GM19324 (cell line): ENCODE results near the gene CDC42EP3.

Experiments used
- ATAC-seq: cut with Tn5 transposase; IDR thresholded peaks from one replicate; pipeline ENCODE4 v1.9.1; 2021; ENCODE audit warnings: mild to moderate bottlenecking, moderate library complexity; ENCODE audit not compliant: unreplicated experiment, low FRiP score

The CDC42EP3 gene

GRCh38 chr2:37656512-37657423 lies 14.7 kb downstream of the CDC42EP3 start:
- ATAC-seq = no peak

GRCh38 chr2:37654932-37655841 lies 16.3 kb downstream of the CDC42EP3 start:
- ATAC-seq = peak; percentile 80

GRCh38 chr2:37654419-37654818 lies 17.0 kb downstream of the CDC42EP3 start:
- no peak for ATAC-seq

GRCh38 chr2:37653805-37654378 lies 17.6 kb downstream of the CDC42EP3 start:
- ATAC-seq = no peak

DNA sequence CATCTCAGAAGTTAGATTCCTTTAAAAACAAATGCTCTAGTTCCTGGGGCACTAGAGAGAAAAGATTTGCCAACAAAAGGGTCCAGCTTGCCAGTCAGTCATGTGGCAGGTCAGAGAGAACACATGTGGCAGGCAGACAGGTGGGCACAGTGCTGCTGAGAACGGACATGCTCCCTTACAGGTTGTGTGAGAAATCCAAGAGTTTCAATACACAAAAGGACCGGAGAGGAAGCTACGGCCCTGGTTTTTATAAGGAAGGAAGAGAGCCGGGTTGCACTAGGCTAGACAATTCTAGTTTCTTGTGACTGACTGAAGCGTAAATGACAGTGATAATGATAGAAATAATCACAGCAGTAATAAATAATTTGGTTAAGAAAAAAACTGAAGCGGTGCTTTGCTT lies 18.3 kb downstream of the CDC42EP3 start:
- ATAC-seq = no peak

DNA sequence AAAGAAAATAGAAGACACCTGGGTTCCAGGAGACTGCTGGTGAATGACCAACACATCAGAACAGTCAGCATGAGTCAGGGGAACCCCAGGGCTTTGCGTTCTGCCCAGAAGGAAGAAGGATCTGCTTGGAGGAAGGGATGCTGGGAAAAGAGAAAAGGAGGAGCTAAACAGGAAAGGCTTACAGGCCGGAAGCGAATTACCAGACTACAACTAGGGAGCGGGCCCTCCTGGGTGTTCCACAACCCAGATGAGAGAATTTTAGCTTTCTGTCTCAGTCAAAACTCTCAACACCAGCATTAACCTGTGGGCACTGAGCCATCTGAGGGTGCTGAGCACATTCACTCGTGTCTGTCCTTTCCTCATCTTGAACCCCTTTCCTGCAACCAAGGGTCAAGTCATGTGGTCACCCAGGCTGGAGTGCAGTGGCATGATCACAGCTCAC lies 19.2 kb downstream of the CDC42EP3 start:
- ATAC-seq = no peak

DNA sequence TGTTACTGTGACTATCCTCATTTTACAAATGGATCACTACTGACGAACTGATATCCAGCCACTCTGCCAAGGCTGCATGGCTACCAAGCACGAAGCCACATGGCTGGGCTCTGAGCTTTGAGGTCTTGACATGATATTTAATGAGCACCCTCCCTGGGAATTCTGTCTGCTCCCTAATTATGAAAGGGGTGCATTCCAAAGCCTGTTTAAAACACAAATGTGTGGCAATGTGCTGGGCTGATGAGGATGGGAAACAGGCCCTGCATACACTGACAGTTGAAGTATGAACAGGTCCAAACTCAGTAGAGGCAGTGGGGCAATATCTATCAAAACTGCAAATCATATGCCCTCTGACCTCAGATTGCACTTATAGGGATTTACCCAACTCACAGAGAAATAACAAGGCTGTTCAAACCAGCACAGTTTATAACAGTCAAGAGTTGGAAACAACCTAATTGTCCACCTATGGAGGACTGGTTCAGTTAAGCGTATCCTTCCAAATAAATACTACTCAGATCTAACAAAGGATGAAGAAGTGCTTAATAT lies 20.8 kb downstream of the CDC42EP3 start:
- no peak for ATAC-seq

GRCh38 chr2:37649518-37649917 lies 21.9 kb downstream of the CDC42EP3 start:
- no peak for ATAC-seq

DNA sequence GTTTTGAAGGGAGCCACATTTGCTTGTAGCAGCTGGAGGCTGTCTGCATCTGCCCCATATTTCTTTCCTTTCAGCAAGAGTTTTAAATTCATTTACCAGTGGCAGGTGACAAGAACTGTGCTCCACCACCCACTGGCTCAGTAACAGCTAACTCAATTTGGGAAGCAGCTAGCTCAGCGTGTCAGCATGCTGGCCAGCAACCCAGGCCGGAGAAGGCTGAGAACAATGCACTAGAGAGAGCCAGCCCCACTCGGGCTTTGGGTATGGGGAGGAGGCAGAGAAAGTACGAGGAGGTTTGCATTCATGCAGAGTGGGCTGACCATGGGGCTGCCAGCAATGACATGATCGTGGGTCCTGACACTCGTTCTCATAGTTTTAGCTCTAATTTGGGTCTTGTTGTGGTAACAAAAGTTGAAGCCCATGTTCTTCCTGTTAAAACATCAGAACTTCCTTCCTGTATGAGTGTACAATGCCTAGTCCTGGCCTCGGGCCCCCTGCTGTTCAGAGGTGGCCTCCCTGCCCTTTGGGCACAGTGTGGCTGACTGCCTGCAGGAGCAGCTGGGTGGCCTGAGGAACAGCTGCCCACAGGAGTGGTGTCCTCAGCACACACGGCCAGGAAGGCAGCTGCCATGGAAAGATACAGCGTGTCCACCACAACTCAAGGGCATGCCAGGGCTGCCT lies 23.0 kb downstream of the CDC42EP3 start:
- ATAC-seq = no peak

DNA sequence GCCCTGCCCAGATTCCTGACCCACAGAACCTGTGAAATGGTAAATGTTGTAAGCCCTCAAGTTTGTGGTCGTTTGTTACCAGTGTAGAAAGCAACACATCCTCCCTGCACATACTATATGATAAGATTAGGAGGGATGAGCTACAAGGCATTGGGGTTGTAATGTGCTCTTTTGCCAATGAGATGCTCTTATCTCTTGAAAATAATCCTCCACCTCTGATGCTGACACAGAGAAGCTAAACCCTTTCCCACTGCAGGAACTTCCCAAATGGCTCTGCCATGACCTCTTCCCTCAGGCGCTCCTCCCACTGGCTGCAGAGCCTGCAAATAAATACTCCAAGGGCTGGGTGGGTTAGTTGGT lies 23.5 kb downstream of the CDC42EP3 start:
- ATAC-seq = no peak

GRCh38 chr2:37645836-37646235 lies 25.6 kb downstream of the CDC42EP3 start:
- ATAC-seq = no peak

- no peak for ATAC-seq
Measured at GRCh38 chr2:37645362-37645761, 26.1 kb downstream of the CDC42EP3 start.

DNA sequence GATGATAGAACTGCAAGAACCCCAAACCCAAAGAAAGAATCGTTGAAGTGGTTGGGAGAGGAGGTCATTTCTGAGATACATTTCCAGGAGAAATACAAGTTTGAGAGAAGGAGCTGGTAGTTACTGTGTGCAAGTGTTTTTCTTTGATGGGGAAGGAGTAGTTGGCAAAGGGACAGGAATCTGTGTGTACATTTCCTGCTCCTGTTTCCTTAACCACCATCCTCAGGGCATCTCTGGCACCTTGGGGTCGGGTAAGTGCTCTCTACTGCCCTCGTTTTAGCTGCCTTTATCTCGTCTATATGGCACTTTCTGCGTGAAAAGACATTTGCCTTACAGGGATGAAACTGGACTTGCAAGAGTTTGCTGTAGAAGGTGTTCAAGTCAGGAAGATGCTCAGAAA lies 27.3 kb downstream of the CDC42EP3 start:
- no peak for ATAC-seq

DNA sequence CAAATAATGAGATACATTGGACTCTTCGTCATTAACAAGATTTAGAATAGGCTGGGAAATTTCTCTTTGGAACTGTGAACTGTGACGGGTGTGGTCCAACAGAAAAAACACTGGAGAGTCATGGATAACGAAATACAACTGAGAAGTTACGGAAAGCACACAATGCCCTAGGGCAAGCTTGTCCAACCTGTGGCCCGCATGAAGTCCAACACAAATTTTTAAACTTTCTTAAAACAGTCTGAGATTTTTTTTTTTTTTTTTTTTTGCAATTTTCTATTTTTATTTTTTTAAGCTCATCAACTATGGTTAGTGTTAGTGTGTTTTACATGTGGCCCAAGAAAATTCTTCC lies 27.7 kb downstream of the CDC42EP3 start:
- ATAC-seq = no peak

DNA sequence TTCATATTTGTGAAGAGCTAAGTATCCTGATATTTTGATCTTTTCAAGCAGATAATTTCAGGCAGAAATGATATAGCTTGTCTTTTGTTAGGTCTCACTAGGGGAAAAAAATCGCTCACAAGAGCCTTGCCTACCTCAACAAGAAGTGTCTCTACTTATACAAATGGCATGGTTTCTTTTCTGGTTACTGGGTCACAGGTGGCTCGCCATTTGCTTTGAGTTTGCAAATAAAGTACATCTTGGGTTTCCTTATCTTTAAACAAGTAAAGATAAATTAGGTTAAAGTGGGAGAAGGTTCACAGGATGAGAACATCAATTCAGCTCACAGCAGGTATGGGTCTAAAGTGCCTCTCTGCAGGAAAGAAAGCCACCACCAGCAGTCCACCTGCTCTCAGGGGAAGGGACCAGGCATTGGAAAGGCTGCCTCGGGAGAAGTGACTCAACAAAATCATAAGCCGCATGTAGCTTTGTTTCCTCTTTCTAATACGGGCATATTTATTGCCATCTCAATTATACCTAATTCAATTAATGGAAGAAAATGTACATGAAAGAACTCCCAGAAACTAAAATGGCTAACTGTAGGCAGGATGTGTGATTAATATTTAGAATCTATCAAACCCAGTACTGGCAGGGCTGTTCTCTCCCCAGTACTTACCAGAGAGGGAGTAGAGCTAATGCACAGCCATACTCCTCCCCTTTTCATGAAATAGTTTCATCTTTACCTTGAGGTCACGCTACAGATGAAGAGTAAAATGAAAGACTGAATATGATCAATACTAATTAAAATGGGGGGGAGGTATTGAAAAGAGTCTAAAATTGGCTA lies 28.3 kb downstream of the CDC42EP3 start:
- no peak for ATAC-seq

DNA sequence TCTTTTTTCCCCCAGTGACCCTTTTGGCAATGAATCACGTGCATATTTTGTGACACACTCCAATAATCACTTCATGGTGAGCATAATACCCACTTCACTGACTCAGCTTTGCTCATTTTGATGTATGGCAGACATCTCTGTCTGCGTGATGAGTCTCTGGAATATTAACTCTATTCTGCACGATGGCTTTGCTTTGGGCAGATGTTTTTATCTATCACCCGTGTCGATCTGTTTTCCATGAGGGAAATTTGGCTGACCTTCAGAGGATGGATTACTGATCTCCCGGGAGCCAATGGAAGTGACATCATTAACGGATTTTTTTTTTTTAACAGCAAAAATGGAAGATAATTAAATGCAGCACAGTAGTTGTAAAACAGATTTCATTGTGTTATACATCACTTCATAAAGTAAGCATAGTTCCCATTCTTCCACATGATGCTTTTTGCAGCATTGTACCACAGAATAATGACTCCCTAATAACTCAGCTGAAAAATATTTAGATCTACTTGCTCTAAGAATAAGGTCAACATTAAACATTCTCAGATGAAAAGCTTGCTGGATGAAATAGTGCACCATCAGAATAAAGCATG lies 29.8 kb downstream of the CDC42EP3 start:
- no peak for ATAC-seq

DNA sequence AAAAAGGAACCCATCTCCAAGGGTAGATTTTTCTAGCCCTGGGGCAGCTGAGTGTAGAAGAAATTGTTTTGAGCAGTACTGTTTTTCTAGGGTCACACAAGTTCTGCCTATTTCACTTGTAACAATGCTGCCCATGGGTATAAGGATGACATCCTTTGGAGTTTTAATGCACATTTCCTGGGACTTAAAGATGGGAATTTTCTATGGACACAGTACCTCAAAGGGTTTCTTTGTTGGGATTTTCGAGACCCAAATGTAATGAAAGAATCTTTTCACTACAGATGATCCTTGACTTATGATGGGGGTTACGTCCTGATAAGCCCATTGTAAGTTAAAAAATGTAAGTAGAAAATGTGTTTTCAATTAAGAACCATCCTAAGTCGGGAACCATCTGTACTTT lies 31.8 kb downstream of the CDC42EP3 start:
- ATAC-seq = no peak

DNA sequence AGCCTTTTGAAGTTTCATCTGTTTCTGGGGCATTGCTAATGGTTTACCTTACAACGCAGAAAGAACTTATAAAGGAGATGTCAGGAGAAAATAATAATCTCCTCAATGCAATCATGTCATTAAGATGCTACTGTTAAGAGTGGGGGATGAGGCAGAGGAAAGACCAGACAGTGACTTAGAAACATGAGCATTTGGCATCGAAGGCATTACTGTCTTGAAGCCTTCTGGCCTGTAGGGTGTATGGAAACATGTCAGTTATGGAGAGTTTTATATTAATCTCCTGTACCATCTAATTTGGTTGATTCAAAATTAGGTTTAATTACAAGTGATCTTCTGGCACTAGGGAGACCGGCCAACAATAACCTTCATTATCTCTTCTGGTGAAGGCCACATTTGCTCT lies 32.5 kb downstream of the CDC42EP3 start:
- ATAC-seq = no peak

DNA sequence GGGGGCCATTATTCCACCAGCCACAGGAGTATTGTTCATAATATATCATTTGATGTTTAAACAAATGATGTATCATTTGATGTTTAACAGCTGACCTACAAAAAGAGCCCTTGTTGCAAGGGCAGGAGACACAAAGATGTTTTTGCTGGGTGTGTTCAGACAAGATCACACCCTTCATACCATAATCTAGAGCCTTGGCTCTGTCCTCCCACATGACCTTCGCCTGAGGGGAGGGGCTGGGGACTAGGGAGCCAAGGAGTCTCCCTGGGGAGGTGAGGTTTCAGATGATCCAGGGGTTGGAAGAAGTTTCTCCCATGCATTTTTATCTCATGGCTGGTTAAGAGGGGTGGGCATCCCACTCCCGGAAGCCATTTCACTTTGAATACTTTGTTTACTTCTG lies 33.5 kb downstream of the CDC42EP3 start:
- ATAC-seq = no peak
